ENCODE data around the gene TEX22.
"Not testable (repeated sequence)": the region's sequence is repeated elsewhere in the genome, so short reads cannot be mapped to it uniquely, and the experiment has no call there.

Gene TEX22

GRCh38 chr14:105357626-105358025 is 40.7 kb upstream of the TEX22 start:
- no peak for ATAC-seq (replicated peaks; ENCODE audit: extremely low read depth, poor library complexity, severe bottlenecking)
- Mint-ChIP-seq H3K27me3 (no peaks in the 10 kb centered on the region), H3K36me3 (ENCODE audit: insufficient read depth) (peaks cover 2% of the 10 kb centered on the region), H3K4me3 (no peak overlapping the region), H3K9me3 (no peaks in the 10 kb centered on the region), H3K27ac (ENCODE audit: low read depth) (no peak overlapping the region), H3K4me1 (no peaks in the 10 kb centered on the region)
- no peak for DNase-seq (ENCODE audit: low spot score in 2 of 2)

- Mint-ChIP-seq H3K9me3 (no peaks in the 10 kb centered on the region), H3K4me3 (no peak overlapping the region), H3K27ac (ENCODE audit: low read depth) (no peak overlapping the region), H3K4me1 (peaks cover under 1% of the 10 kb centered on the region), H3K27me3 (no peaks in the 10 kb centered on the region), H3K36me3 (ENCODE audit: insufficient read depth) (peaks cover 2% of the 10 kb centered on the region)
- no peak for ATAC-seq (replicated peaks; ENCODE audit: extremely low read depth, poor library complexity, severe bottlenecking)
- no peak for DNase-seq (ENCODE audit: low spot score in 2 of 2)
Measured at GRCh38 chr14:105358140-105358846, 40.0 kb upstream of the TEX22 start.

- ATAC-seq (replicated peaks; ENCODE audit: extremely low read depth, poor library complexity, severe bottlenecking): no peak
- DNase-seq (ENCODE audit: low spot score in 2 of 2): no peak
- Mint-ChIP-seq H3K27me3 (no peaks in the 10 kb centered on the region), H3K9me3 (no peaks in the 10 kb centered on the region), H3K4me1 (peaks cover 7% of the 10 kb centered on the region), H3K36me3 (ENCODE audit: insufficient read depth) (peaks cover 4% of the 10 kb centered on the region), H3K27ac (ENCODE audit: low read depth) (no peak overlapping the region), H3K4me3 (no peak overlapping the region)
Measured at GRCh38 chr14:105358943-105359342, 39.4 kb upstream of the TEX22 start.

GRCh38 chr14:105361412-105361811 is 36.9 kb upstream of the TEX22 start:
- not testable (repeated sequence) for H3K4me1 Mint-ChIP-seq; H3K27me3 Mint-ChIP-seq; H3K9me3 Mint-ChIP-seq; H3K27ac Mint-ChIP-seq (ENCODE audit: low read depth); DNase-seq (ENCODE audit: low spot score in 2 of 2); H3K4me3 Mint-ChIP-seq; H3K36me3 Mint-ChIP-seq (ENCODE audit: insufficient read depth); ATAC-seq (replicated peaks; ENCODE audit: extremely low read depth, poor library complexity, severe bottlenecking)

GRCh38 chr14:105363847-105364708 is 34.3 kb upstream of the TEX22 start:
- DNase-seq (ENCODE audit: low spot score in 2 of 2) (peak; percentile 28 to 30), ATAC-seq (replicated peaks; ENCODE audit: extremely low read depth, poor library complexity, severe bottlenecking) (peak; percentile 78)
- H3K4me1 Mint-ChIP-seq: peaks cover 9% of the 10 kb centered on the region
- no peaks in the 10 kb centered on the region for H3K9me3 Mint-ChIP-seq
- no peaks in the 10 kb centered on the region for H3K27me3 Mint-ChIP-seq
- peak overlapping the region; percentile 81 for H3K27ac Mint-ChIP-seq (ENCODE audit: low read depth)
- peak overlapping the region; percentile 74 for H3K4me3 Mint-ChIP-seq
- peaks cover 4% of the 10 kb centered on the region for H3K36me3 Mint-ChIP-seq (ENCODE audit: insufficient read depth)

- peaks cover 9% of the 10 kb centered on the region for H3K4me1 Mint-ChIP-seq
- no peaks in the 10 kb centered on the region for H3K9me3 Mint-ChIP-seq
- no peaks in the 10 kb centered on the region for H3K27me3 Mint-ChIP-seq
Measured at GRCh38 chr14:105365101-105365500, 33.2 kb upstream of the TEX22 start.

GRCh38 chr14:105365681-105366080 is 32.7 kb upstream of the TEX22 start:
- Mint-ChIP-seq H3K27me3 (no peaks in the 10 kb centered on the region), H3K36me3 (ENCODE audit: insufficient read depth) (peaks cover 4% of the 10 kb centered on the region), H3K4me1 (peaks cover 10% of the 10 kb centered on the region), H3K27ac (ENCODE audit: low read depth) (no peak overlapping the region), H3K4me3 (no peak overlapping the region), H3K9me3 (no peaks in the 10 kb centered on the region)
- ATAC-seq (replicated peaks; ENCODE audit: extremely low read depth, poor library complexity, severe bottlenecking): no peak
- no peak for DNase-seq (ENCODE audit: low spot score in 2 of 2)

More at GRCh38 chr14:105365101-105365500, 33.2 kb upstream of the TEX22 start:
- Mint-ChIP-seq H3K27ac (ENCODE audit: low read depth) (no peak overlapping the region), H3K36me3 (ENCODE audit: insufficient read depth) (peaks cover 4% of the 10 kb centered on the region), H3K4me3 (no peak overlapping the region)
- no peak for ATAC-seq (replicated peaks; ENCODE audit: extremely low read depth, poor library complexity, severe bottlenecking)
- no peak for DNase-seq (ENCODE audit: low spot score in 2 of 2)

GRCh38 chr14:105366386-105367074 is 31.8 kb upstream of the TEX22 start:
- H3K27ac Mint-ChIP-seq (ENCODE audit: low read depth): no peak overlapping the region
- peaks cover 14% of the 10 kb centered on the region for H3K4me1 Mint-ChIP-seq
- DNase-seq (ENCODE audit: low spot score in 2 of 2): no peak
- no peaks in the 10 kb centered on the region for H3K27me3 Mint-ChIP-seq
- H3K4me3 Mint-ChIP-seq: peak overlapping the region; percentile 36
- no peaks in the 10 kb centered on the region for H3K9me3 Mint-ChIP-seq
- peaks cover 2% of the 10 kb centered on the region for H3K36me3 Mint-ChIP-seq (ENCODE audit: insufficient read depth)
- no peak for ATAC-seq (replicated peaks; ENCODE audit: extremely low read depth, poor library complexity, severe bottlenecking)

GRCh38 chr14:105367116-105368031 is 31.0 kb upstream of the TEX22 start:
- no peak for DNase-seq (ENCODE audit: low spot score in 2 of 2)
- Mint-ChIP-seq H3K4me1 (peaks cover 14% of the 10 kb centered on the region), H3K36me3 (ENCODE audit: insufficient read depth) (peaks cover 2% of the 10 kb centered on the region), H3K4me3 (peak overlapping the region; percentile 36), H3K27me3 (no peaks in the 10 kb centered on the region), H3K27ac (ENCODE audit: low read depth) (no peak overlapping the region), H3K9me3 (no peaks in the 10 kb centered on the region)
- no peak for ATAC-seq (replicated peaks; ENCODE audit: extremely low read depth, poor library complexity, severe bottlenecking)

- Mint-ChIP-seq H3K4me3 (no peak overlapping the region), H3K9me3 (no peaks in the 10 kb centered on the region), H3K27ac (ENCODE audit: low read depth) (no peak overlapping the region), H3K36me3 (ENCODE audit: insufficient read depth) (peaks cover 2% of the 10 kb centered on the region), H3K27me3 (no peaks in the 10 kb centered on the region), H3K4me1 (peaks cover 14% of the 10 kb centered on the region)
- no peak for DNase-seq (ENCODE audit: low spot score in 2 of 2)
- ATAC-seq (replicated peaks; ENCODE audit: extremely low read depth, poor library complexity, severe bottlenecking): no peak
Measured at GRCh38 chr14:105368032-105368417, 30.3 kb upstream of the TEX22 start.

GRCh38 chr14:105368426-105368825 is 29.9 kb upstream of the TEX22 start:
- no peak for ATAC-seq (replicated peaks; ENCODE audit: extremely low read depth, poor library complexity, severe bottlenecking)
- Mint-ChIP-seq H3K27ac (ENCODE audit: low read depth) (no peak overlapping the region), H3K36me3 (ENCODE audit: insufficient read depth) (peaks cover 2% of the 10 kb centered on the region), H3K4me1 (peaks cover 13% of the 10 kb centered on the region), H3K4me3 (no peak overlapping the region), H3K9me3 (no peaks in the 10 kb centered on the region), H3K27me3 (no peaks in the 10 kb centered on the region)
- no peak for DNase-seq (ENCODE audit: low spot score in 2 of 2)

Measured in central memory CD8-positive, alpha-beta T cell (primary cell).